CD8-positive, alpha-beta memory T cell (primary cell): ENCODE measurements around the gene AMT. TPM values are rescaled to one million over a fixed set of nuclear protein-coding genes. Genes with fewer than 3 reads are reported as not detected.

Experiments
- polyA plus RNA-seq: library from polyadenylated mRNA; unstranded; fragments of 300-500 nt; fragmentation: Illumina TruSeq; gene quantifications from one replicate; pipeline ENCODE4 v1.2.3, GENCODE V29; 2021
- total RNA-seq, 2 experiments: library from RNA; stranded (reverse); gene quantifications; one replicate each; pipeline ENCODE4 v1.2.3, GENCODE V29; 2021

The AMT gene
- total and polyA plus RNA-seq, 3 experiments from 2014 or later, result 0.62 to 1.6 (median 1.3) TPM

Other genes starting within 250 kb of the AMT start
- 1 to 10 TPM; 6.1 to 6.6 TPM for gene C3orf62, start 145.2 kb downstream of the AMT start, total RNA-seq
- 1.8 TPM for gene C3orf62, start 145.2 kb downstream of the AMT start, polyA plus RNA-seq
- 10 to 100 TPM; 72.6 to 73.0 TPM for gene USP4, start 82.4 kb downstream of the AMT start, total RNA-seq
- gene USP4, start 82.4 kb downstream of the AMT start, polyA plus RNA-seq, result 69.9 TPM
- gene GPX1, start 64.1 kb downstream of the AMT start, total RNA-seq, result 100 to 1,000 TPM; 223 to 231 TPM
- gene GPX1, start 64.1 kb downstream of the AMT start, polyA plus RNA-seq, result 140 TPM
- 100 to 1,000 TPM; 478 to 506 TPM for gene RHOA, start 10.5 kb downstream of the AMT start, total RNA-seq
- gene RHOA, start 10.5 kb downstream of the AMT start, polyA plus RNA-seq, result 678 TPM
- gene TCTA, start 10.1 kb downstream of the AMT start, total RNA-seq, result 10 to 100 TPM; 21.3 to 23.2 TPM
- 38.4 TPM for gene TCTA, start 10.1 kb downstream of the AMT start, polyA plus RNA-seq
- 10 to 100 TPM; 12.2 to 12.3 TPM for gene NICN1, start 6.9 kb upstream of the AMT start, total RNA-seq
- 7.0 TPM for gene NICN1, start 6.9 kb upstream of the AMT start, polyA plus RNA-seq
- gene DAG1, start 47.8 kb upstream of the AMT start, total RNA-seq, result 10 to 100 TPM; 20.9 to 21.2 TPM
- gene DAG1, start 47.8 kb upstream of the AMT start, polyA plus RNA-seq, result 7.5 TPM
- gene BSN, start 132.0 kb upstream of the AMT start, total RNA-seq, result under 1 TPM; 0.33 to 0.46 TPM
- gene BSN, start 132.0 kb upstream of the AMT start, polyA plus RNA-seq, result not detected